ENCODE data around the gene GCNT4.

- TF ChIP-seq JUN (IDR thresholded peaks at IDR 0.05; ENCODE audit: borderline replicate concordance, insufficient read depth, insufficient read length, low read depth), result no peak
- TF ChIP-seq POLR2AphosphoS5 (IDR thresholded peaks at IDR 0.05; ENCODE audit: insufficient read depth, low read depth, low read length), result no peak
These were observed 32.2 kb downstream of the GCNT4 start for GRCh38 chr5:75020016-75020656.
